ENCODE data around the gene ARPC3.

- TF ChIP-seq LEF1 (IDR thresholded peaks at IDR 0.05; ENCODE audit: borderline replicate concordance) (no peak), TARDBP (IDR thresholded peaks at IDR 0.05) (no peak), SP1 (IDR thresholded peaks at IDR 0.05) (no peak), FOXK2 (IDR thresholded peaks at IDR 0.05) (no peak), BHLHE40 (IDR thresholded peaks at IDR 0.05; ENCODE audit: borderline replicate concordance) (no peak), NFRKB (IDR thresholded peaks at IDR 0.05) (no peak), SUZ12 (IDR thresholded peaks at IDR 0.05) (no peak), FOXM1 (IDR thresholded peaks at IDR 0.05; ENCODE audit: borderline replicate concordance) (no peak), PKNOX1 (IDR thresholded peaks at IDR 0.05) (no peak), FOXA1 (IDR thresholded peaks at IDR 0.05) (no peak)
Measured at GRCh38 chr12:110467847-110468213, 17.7 kb upstream of the ARPC3 start.
